Esophagus muscularis mucosa (tissue), 4 donors: ENCODE results near the gene HID1.

ENCODE experiments used
- EP300 ChIP-seq: sonication (generic); formaldehyde crosslinking; IDR thresholded peaks from one replicate; pipeline ENCODE4 v1.6.1; 2017; ENCODE audit warnings: antibody characterized with exemption
- POLR2AphosphoS5 ChIP-seq, 2 donors: sonication (generic); formaldehyde crosslinking; IDR thresholded peaks; one replicate each; pipeline ENCODE4 v1.6.1; 2017; ENCODE audit warnings: antibody characterized with exemption in 2 of 2
- TF ChIP-seq, protein P1 (sequence below), 3 experiments: fragments of 200-600 bp in 2 of 3; fragments of 450-650 bp in 1 of 3; sonication (generic) in 2 of 3; IDR thresholded peaks; one replicate each; pipeline ENCODE4 v1.5.1; 2017 to 2019; ENCODE audit warnings: antibody characterized with exemption in 3 of 3, mild to moderate bottlenecking in 2 of 3, moderate library complexity in 1 of 3

- TF ChIP-seq, protein P1, sequence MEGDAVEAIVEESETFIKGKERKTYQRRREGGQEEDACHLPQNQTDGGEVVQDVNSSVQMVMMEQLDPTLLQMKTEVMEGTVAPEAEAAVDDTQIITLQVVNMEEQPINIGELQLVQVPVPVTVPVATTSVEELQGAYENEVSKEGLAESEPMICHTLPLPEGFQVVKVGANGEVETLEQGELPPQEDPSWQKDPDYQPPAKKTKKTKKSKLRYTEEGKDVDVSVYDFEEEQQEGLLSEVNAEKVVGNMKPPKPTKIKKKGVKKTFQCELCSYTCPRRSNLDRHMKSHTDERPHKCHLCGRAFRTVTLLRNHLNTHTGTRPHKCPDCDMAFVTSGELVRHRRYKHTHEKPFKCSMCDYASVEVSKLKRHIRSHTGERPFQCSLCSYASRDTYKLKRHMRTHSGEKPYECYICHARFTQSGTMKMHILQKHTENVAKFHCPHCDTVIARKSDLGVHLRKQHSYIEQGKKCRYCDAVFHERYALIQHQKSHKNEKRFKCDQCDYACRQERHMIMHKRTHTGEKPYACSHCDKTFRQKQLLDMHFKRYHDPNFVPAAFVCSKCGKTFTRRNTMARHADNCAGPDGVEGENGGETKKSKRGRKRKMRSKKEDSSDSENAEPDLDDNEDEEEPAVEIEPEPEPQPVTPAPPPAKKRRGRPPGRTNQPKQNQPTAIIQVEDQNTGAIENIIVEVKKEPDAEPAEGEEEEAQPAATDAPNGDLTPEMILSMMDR (IDR thresholded peaks at IDR 0.05) = no peak
- TF ChIP-seq POLR2AphosphoS5 (IDR thresholded peaks at IDR 0.05) (no peak), EP300 (no peak)
Observed at GRCh38 chr17:74979408-74980146, 7.0 kb upstream of the HID1 start.
